Measurements from ENCODE around the gene RNF8. TPM values are rescaled to one million over a fixed set of nuclear protein-coding genes. Genes with fewer than 3 reads are reported as not detected.
"Not testable (repeated sequence)": the region's sequence is repeated elsewhere in the genome, so short reads cannot be mapped to it uniquely, and the experiment has no call there.

The RNF8 gene
- total and polyA plus RNA-seq, 10 donors = 8.0 to 15.6 (median 13.1) TPM

DNA sequence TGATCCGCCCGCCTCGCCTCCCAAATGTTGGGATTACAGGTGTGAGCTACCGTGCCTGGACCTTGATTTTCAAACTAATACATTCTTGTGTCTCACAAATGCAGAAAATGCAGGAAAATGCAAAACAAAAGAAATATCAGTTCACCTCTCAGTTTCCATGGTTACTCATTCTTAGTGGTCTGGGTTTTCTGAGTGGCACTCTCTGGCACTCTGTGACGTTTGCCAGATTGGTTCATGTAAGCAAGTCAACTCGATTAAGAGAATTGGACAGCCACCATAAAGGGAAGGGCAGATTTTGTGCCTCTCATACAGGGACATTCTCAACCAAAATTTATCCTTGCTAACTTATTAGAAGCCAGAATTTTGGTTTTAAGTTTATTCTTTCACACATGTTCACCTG lies 87.9 kb downstream of the RNF8 start:
- Histone ChIP-seq H3K9me3 (no peaks in the 10 kb centered on the region), H3K36me3 (peaks cover 7 to 86% (median 57%) of the 10 kb centered on the region in 6 donors), H3K27ac (peak overlapping the region in 5 of 8 donors; percentile 77 to 86 (median 80)), H3K4me1 (peaks cover 4 to 62% (median 23%) of the 10 kb centered on the region in 6 donors), H3K27me3 (replicated peaks in 1 of 7) (no peaks in the 10 kb centered on the region), H3K4me3 (no peak overlapping the region)
- intact Hi-C loops (cut with DNase I; ENCODE audit: low total_unique reads) = no loop called here
- TF ChIP-seq, protein P1, sequence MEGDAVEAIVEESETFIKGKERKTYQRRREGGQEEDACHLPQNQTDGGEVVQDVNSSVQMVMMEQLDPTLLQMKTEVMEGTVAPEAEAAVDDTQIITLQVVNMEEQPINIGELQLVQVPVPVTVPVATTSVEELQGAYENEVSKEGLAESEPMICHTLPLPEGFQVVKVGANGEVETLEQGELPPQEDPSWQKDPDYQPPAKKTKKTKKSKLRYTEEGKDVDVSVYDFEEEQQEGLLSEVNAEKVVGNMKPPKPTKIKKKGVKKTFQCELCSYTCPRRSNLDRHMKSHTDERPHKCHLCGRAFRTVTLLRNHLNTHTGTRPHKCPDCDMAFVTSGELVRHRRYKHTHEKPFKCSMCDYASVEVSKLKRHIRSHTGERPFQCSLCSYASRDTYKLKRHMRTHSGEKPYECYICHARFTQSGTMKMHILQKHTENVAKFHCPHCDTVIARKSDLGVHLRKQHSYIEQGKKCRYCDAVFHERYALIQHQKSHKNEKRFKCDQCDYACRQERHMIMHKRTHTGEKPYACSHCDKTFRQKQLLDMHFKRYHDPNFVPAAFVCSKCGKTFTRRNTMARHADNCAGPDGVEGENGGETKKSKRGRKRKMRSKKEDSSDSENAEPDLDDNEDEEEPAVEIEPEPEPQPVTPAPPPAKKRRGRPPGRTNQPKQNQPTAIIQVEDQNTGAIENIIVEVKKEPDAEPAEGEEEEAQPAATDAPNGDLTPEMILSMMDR (IDR thresholded peaks at IDR 0.05 in 8 of 11, conservative IDR thresholded peaks at IDR 0.05 in 3 of 11) = no peak
- no peak for DNase-seq
- 87 to 95% (median 90%) methylated on average over 6 of the region's 6 CpGs for WGBS, 5 donors

DNA sequence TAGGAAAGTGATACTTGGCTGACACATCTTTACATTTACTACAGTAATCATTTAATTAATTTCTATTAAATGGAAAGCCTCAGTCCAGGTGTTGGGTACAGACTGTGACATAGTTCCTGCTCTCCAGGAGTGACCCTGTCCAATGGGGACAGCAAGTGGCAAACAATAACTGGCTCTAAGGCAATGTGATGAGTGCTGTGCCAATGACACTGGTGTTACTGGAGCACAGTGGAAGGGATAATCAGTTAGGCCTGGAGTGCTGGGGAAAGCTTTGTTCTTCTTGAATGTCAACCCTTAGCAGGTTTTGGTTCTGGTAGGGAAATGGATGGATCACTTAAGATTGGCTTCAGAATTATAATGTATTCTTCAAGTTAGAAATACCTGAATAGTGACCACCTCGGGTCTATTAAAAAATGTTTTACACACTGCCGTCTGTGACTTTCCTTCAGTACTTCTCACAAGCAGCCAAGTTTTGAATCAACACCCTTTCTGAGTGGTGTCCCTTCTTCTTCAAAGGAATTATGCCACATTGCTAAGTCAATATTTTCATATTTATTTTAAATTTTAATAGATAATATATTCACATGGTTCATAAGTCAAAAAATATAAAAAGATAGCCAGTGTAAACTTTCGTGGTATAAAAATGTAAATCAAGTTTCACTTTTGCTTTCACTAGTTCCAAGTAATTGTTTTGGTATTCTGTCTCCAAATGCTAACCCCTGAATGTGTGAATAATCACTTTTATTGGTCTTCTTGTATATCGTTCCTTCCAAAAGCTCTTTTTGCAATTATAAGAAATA lies 88.8 kb downstream of the RNF8 start:
- H3K27me3 ChIP-seq (replicated peaks in 1 of 7) = no peaks in the 10 kb centered on the region
- peak overlapping the region; percentile 7 to 86 (median 78) for H3K27ac ChIP-seq
- peaks cover 9 to 86% (median 58%) of the 10 kb centered on the region in 6 donors for H3K36me3 ChIP-seq
- DNase-seq = no peak
- no peaks in the 10 kb centered on the region for H3K9me3 ChIP-seq
- TF ChIP-seq, protein P1 (IDR thresholded peaks at IDR 0.05 in 8 of 11, conservative IDR thresholded peaks at IDR 0.05 in 3 of 11) = no peak
- no peak for TF ChIP-seq POLR2A (IDR thresholded peaks at IDR 0.05)
- peak overlapping the region in 7 of 8 donors; percentile 8 to 52 (median 19) for H3K4me3 ChIP-seq
- H3K4me1 ChIP-seq = peaks cover 4 to 58% (median 23%) of the 10 kb centered on the region in 6 donors
- 6 to 18% (median 9%) methylated on average over 4 of the region's 4 CpGs for WGBS, 5 donors
- intact Hi-C loops (cut with DNase I; ENCODE audit: low total_unique reads) = no loop called here

- peaks cover 4 to 53% (median 23%) of the 10 kb centered on the region in 6 donors for H3K4me1 ChIP-seq
- intact Hi-C loops (cut with DNase I; ENCODE audit: low total_unique reads); H3K9me3 ChIP-seq; H3K27me3 ChIP-seq (replicated peaks in 1 of 7); DNase-seq: not testable (repeated sequence)
- 72 to 84% (median 80%) methylated on average over 5 of the region's 5 CpGs for WGBS, 5 donors
- peak overlapping the region; percentile 7 to 86 (median 78) for H3K27ac ChIP-seq
- H3K36me3 ChIP-seq = peaks cover 9 to 86% (median 56%) of the 10 kb centered on the region in 6 donors
- H3K4me3 ChIP-seq = peak overlapping the region in 7 of 8 donors; percentile 0 to 52 (median 19)
Observed at GRCh38 chr6:37443216-37443542, 89.4 kb downstream of the RNF8 start.

Small RNA genes lying within 50 kb of the gene (small RNA-seq; reads per million reads assigned to genes)
- 0 reads per million in 4 donors for gene RN7SL273P

Other genes starting within 250 kb of the RNF8 start
- gene PIM1, start 183.8 kb upstream of the RNF8 start, total RNA-seq = 100 to 1,000 TPM in 3 of 7 donors, 10 to 100 TPM in 4; 34.8 to 176 (median 91.5) TPM
- 10 to 100 TPM; 22.1 to 37.3 (median 22.3) TPM for gene PIM1, start 183.8 kb upstream of the RNF8 start, polyA plus RNA-seq
- gene TBC1D22B, start 96.2 kb upstream of the RNF8 start, total RNA-seq = 10 to 100 TPM in 4 of 7 donors, 1 to 10 TPM in 3; 8.7 to 12.7 (median 10.7) TPM
- 1 to 10 TPM; 4.2 to 6.1 (median 4.7) TPM for gene TBC1D22B, start 96.2 kb upstream of the RNF8 start, polyA plus RNA-seq
- gene TMEM217, start 95.8 kb upstream of the RNF8 start, total RNA-seq = 1 to 10 TPM in 1 of 7 donors, under 1 TPM in 4, not detected in 2; 0.32 to 2.3 (median 0.84) TPM
- under 1 TPM; 0.58 to 0.91 (median 0.74) TPM for gene TMEM217, start 95.8 kb upstream of the RNF8 start, polyA plus RNA-seq
- gene CMTR1, start 79.2 kb downstream of the RNF8 start, total RNA-seq = 10 to 100 TPM; 40.8 to 62.4 (median 52.3) TPM
- 10 to 100 TPM; 19.4 to 27.5 (median 23.3) TPM for gene CMTR1, start 79.2 kb downstream of the RNF8 start, polyA plus RNA-seq
- 10 to 100 TPM; 11.6 to 38.4 (median 17.4) TPM for gene CCDC167, start 145.9 kb downstream of the RNF8 start, total RNA-seq
- 10 to 100 TPM; 26.1 to 64.8 (median 41.0) TPM for gene CCDC167, start 145.9 kb downstream of the RNF8 start, polyA plus RNA-seq